ENCODE data around the gene FZR1. TPM values are rescaled to one million over a fixed set of nuclear protein-coding genes. Genes with fewer than 3 reads are reported as not detected.

Gene FZR1
- total RNA-seq, 1 experiment from 2014 or later: 57.0 TPM

DNA sequence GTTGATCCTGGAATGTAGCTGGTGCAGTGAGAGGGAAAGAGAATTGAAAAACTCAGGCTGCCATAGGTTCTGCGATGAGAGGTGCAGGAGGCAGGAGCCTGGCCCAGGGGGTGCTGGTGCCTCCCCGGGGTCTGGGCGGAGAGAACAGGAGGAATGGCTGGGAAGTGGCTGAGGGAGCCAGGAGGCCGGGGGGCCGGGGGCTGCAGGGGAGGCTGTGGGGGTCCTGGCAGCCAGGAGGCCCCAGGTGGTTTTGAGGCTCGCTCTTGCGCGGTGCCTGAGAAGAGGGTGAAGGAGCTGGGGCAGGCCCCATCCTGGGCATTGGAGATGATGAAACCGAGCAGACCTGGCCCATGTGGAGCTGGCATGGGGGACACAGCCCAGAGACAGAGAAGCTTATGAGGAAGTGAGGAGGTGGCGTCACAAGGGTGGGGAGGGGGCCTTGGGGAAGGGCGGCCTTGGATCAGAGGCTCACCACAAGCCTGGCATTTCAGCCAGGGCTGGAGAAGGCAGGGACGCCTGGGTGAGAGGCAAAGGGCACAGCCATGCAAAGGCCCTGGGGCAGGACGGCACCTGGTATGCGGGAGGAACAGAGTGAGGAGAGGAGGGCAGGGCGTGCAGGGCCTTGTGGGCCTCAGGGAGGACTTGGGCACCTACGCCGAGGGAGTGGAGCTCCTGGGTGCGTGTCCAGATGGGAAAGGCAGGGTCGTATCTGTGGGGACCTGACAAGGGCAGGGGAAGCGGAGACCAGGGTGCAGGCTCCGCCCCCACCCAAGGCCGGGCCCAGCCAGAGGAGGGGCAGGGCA is 31.5 kb downstream of the FZR1 start:
- no peaks in the 10 kb centered on the region for H3K9me3 ChIP-seq (ENCODE audit: insufficient read depth, low read depth)
- H3K4me2 ChIP-seq: no peak overlapping the region
- no peak for DNase-seq
- TF ChIP-seq EZH2 (IDR thresholded peaks at IDR 0.05; ENCODE audit: low read depth): no peak
- TF ChIP-seq, protein P1, sequence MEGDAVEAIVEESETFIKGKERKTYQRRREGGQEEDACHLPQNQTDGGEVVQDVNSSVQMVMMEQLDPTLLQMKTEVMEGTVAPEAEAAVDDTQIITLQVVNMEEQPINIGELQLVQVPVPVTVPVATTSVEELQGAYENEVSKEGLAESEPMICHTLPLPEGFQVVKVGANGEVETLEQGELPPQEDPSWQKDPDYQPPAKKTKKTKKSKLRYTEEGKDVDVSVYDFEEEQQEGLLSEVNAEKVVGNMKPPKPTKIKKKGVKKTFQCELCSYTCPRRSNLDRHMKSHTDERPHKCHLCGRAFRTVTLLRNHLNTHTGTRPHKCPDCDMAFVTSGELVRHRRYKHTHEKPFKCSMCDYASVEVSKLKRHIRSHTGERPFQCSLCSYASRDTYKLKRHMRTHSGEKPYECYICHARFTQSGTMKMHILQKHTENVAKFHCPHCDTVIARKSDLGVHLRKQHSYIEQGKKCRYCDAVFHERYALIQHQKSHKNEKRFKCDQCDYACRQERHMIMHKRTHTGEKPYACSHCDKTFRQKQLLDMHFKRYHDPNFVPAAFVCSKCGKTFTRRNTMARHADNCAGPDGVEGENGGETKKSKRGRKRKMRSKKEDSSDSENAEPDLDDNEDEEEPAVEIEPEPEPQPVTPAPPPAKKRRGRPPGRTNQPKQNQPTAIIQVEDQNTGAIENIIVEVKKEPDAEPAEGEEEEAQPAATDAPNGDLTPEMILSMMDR (conservative IDR thresholded peaks at IDR 0.05): no peak
- no peak overlapping the region for H3K27ac ChIP-seq
- intact Hi-C loops (cut with micrococcal nuclease; ENCODE audit: unreplicated experiment): no loop called here
- POLR2A ChIA-PET (ENCODE audit: unreplicated experiment): no interaction called here
- BruUV-seq (replicated peaks): no TSS peak
- no peaks in the 10 kb centered on the region for H3K4me1 ChIP-seq (replicated peaks; ENCODE audit: insufficient read depth)
- H3K79me2 ChIP-seq (ENCODE audit: low read depth): no peaks in the 10 kb centered on the region
- H3K9me2 ChIP-seq (ENCODE audit: insufficient read depth): no peaks in the 10 kb centered on the region
- no peaks in the 10 kb centered on the region; the same call in 1 of the 2 replicates for H4K20me1 ChIP-seq (ENCODE audit: insufficient read depth)
- H3F3A ChIP-seq (ENCODE audit: insufficient read depth, low read depth): peaks cover 4% of the 10 kb centered on the region; the same call in 1 of the 2 replicates
- CTCF ChIA-PET: no interaction called here
- H3K36me3 ChIP-seq (ENCODE audit: low read depth): no peaks in the 10 kb centered on the region
- no peak overlapping the region for H2AFZ ChIP-seq
- H3K27me3 ChIP-seq (ENCODE audit: insufficient read depth, low read depth): no peaks in the 10 kb centered on the region
- H3K4me3 ChIP-seq: no peak overlapping the region

DNA sequence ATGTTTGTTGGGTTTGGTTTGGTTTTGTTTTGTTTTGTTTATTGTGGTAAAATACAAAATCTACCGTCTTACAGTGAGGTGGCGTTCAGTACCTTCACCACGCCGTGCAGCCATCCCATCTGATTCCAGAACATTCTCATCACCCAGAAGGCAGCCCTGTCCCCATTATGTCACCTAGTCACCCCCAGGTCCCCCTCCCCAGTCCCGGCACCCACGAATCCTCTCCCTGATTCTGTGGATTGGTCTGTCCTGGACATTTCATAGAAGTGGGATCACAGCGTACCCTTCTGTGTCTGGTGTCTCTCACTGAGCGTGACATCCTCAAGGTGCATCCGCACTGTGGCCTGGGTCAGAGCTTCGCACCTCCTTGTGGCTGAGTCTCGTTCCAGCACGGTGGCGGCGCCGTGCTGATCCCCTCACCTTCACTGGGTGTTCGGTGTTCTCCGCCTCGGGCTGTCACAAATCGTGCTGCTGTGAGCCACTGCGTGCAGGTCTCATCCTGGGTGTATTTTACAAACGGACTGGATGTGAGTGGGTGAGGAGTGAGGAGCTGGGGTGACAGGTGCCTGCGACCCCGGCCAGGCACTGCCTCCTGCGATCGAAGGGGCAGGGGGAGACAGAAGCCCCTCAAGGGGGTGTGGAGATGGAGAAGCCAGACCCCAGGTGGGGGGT is 32.3 kb downstream of the FZR1 start:
- intact Hi-C loops (cut with micrococcal nuclease; ENCODE audit: unreplicated experiment): no loop called here
- no peak overlapping the region for H3K4me2 ChIP-seq
- POLR2A ChIA-PET (ENCODE audit: unreplicated experiment): no interaction called here

DNA sequence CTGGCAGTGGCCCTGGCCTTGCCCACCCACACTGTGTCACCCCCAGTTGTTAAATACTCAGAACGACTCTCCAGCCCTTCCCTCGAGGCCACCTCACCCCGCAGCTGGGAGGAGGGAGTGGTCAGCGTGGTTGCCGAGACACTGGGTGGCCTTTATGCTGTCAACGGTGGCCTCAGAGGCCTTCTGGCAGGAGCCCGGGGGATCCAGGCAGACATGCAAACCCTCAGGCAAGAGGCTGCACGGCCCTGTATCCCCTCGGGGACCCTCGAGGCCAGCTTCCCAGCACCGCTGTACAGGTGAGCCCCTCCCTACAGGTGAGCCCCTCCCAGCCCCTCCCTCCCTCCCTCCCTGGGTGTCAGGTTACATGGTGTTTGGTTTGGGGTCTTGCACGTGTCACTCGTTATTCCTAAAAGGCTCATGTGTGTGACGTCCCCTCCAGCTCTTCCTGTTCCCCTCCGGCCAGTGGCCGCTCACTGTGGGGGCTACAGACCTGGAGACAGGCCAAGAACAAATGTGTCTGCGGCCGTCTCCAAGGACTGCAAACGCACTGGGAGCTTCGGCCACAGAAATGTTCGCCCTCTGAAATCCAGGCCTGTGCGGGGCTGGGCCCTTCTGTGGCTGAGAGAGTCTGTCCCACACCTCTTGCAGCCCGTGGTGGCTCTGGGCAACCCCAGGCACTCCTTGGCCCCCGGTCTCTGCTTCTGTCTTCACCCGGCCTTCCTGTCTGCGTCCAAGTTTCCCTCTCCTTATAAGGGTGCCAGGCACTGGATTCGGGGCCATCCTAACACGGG is 33.0 kb downstream of the FZR1 start, which contains the start of gene TEKTIP1:
TSS of gene TEKTIP1 (plus strand) at position 210 of the 791 bp plus-strand sequence. CDS start at position 214, 4 bp downstream.
- CTCF ChIA-PET: no interaction called here
- no peaks in the 10 kb centered on the region for H3K79me2 ChIP-seq (ENCODE audit: low read depth)
- H3K27me3 ChIP-seq (ENCODE audit: insufficient read depth, low read depth): no peaks in the 10 kb centered on the region
- H2AFZ ChIP-seq: no peak within 1 kb of the TSS
- no peak within 1 kb of the TSS for H3K4me3 ChIP-seq
- TF ChIP-seq, protein P1 (conservative IDR thresholded peaks at IDR 0.05): no peak
- no peak for TF ChIP-seq EZH2 (IDR thresholded peaks at IDR 0.05; ENCODE audit: low read depth)
- no peaks in the 10 kb centered on the region for H3K9me3 ChIP-seq (ENCODE audit: insufficient read depth, low read depth)
- H3F3A ChIP-seq (ENCODE audit: insufficient read depth, low read depth): peaks cover 4% of the 10 kb centered on the region; the same call in 1 of the 2 replicates
- intact Hi-C loops (cut with micrococcal nuclease; ENCODE audit: unreplicated experiment): no loop called here
- H3K4me2 ChIP-seq: no peak within 1 kb of the TSS
- H4K20me1 ChIP-seq (ENCODE audit: insufficient read depth): no peaks in the 10 kb centered on the region; the same call in 1 of the 2 replicates
- no peaks in the 10 kb centered on the region for H3K9me2 ChIP-seq (ENCODE audit: insufficient read depth)
- no peak within 1 kb of the TSS for H3K27ac ChIP-seq
- BruUV-seq (replicated peaks): no TSS peak
- POLR2A ChIA-PET (ENCODE audit: unreplicated experiment): no interaction called here
- DNase-seq: no peak
- no peaks in the 10 kb centered on the region for H3K36me3 ChIP-seq (ENCODE audit: low read depth)
- H3K4me1 ChIP-seq (replicated peaks; ENCODE audit: insufficient read depth): no peaks in the 10 kb centered on the region

More for the DNA sequence above, 32.3 kb downstream of the FZR1 start:
- Histone ChIP-seq H4K20me1 (ENCODE audit: insufficient read depth) (no peaks in the 10 kb centered on the region; the same call in 1 of the 2 replicates), H3K79me2 (ENCODE audit: low read depth) (no peaks in the 10 kb centered on the region), H3K9me2 (ENCODE audit: insufficient read depth) (no peaks in the 10 kb centered on the region), H2AFZ (no peak overlapping the region), H3K27ac (no peak overlapping the region), H3K27me3 (ENCODE audit: insufficient read depth, low read depth) (no peaks in the 10 kb centered on the region), H3K4me1 (replicated peaks; ENCODE audit: insufficient read depth) (no peaks in the 10 kb centered on the region), H3K9me3 (ENCODE audit: insufficient read depth, low read depth) (no peaks in the 10 kb centered on the region), H3F3A (ENCODE audit: insufficient read depth, low read depth) (peaks cover 4% of the 10 kb centered on the region; the same call in 1 of the 2 replicates), H3K36me3 (ENCODE audit: low read depth) (no peaks in the 10 kb centered on the region), H3K4me3 (no peak overlapping the region)
- no peak for DNase-seq
- BruUV-seq (replicated peaks): no TSS peak
- no peak for TF ChIP-seq EZH2 (IDR thresholded peaks at IDR 0.05; ENCODE audit: low read depth)
- TF ChIP-seq, protein P1 (conservative IDR thresholded peaks at IDR 0.05): no peak
- CTCF ChIA-PET: no interaction called here
